GM21423 (cell line): ENCODE measurements around the gene AGPAT2.
A peak's percentile ranks its signal among the peaks of the same experiment; 100 is the strongest.

Experiments
- ATAC-seq: cut with Tn5 transposase; IDR thresholded peaks from one replicate; pipeline ENCODE4 v1.9.1; 2021; ENCODE audit warnings: mild to moderate bottlenecking, moderate library complexity; ENCODE audit not compliant: unreplicated experiment

AGPAT2 gene

GRCh38 chr9:136690104-136690805 is 3.0 kb upstream of the AGPAT2 start:
- ATAC-seq: no peak

GRCh38 chr9:136689108-136689460 is 1.8 kb upstream of the AGPAT2 start:
- ATAC-seq: no peak

DNA sequence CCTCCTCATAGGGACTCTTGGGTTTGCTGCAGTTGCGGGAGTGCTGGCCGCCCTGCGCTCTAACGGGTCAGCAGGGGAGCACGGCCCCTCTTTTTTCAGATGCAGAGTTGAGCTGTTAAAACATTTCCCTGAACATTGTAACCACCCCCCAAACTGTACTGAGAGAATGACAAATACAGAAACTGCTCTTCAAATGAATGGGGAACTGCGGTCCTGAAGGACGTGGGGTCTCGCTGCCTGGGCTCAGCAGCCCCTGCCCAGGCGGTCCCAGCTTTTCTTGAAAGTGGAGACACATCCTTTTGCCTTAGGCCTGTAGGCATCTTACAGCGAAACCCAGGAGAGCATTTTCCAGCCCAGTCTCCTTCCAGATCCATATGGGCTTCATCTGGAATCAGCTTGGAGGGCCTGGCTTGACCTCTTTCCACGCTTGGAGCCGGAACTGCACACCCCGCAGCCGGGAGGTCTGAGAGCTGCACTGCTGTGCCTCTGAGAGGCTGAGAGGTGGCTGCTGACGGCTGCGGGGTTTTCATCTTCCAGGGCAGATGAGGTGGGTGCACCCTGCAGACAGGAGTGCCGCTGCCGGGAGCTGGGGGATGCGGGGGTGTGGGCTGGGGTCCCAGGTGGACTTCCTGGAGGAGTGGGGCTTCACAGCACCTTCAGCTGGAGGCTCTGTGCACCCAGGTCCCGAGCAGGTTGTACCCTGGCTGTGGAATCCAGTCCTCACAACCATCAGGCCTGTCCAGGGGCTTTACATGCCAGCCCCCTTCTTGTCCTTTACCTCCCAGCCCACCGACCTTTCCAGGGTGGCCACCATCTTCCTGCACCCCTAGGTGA is 1.2 kb upstream of the AGPAT2 start:
- no peak for ATAC-seq

- no peak for ATAC-seq
These were observed 515 bp upstream of the AGPAT2 start for GRCh38 chr9:136687721-136688223.

DNA sequence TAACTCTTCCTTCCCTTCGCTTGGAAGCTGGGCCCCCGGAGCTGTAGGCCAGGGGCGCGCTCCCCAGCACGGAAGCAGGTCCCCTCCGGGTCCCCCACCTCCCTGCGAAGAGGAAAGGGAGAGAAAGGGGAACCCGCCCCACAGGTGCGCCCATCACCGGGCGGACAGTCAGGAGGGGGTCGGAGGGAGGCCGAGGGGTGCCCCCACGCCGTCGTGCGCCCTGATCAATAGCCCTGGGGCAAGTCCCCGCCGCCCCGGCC is 793 bp downstream of the AGPAT2 start:
- ATAC-seq: peak; percentile 2

DNA sequence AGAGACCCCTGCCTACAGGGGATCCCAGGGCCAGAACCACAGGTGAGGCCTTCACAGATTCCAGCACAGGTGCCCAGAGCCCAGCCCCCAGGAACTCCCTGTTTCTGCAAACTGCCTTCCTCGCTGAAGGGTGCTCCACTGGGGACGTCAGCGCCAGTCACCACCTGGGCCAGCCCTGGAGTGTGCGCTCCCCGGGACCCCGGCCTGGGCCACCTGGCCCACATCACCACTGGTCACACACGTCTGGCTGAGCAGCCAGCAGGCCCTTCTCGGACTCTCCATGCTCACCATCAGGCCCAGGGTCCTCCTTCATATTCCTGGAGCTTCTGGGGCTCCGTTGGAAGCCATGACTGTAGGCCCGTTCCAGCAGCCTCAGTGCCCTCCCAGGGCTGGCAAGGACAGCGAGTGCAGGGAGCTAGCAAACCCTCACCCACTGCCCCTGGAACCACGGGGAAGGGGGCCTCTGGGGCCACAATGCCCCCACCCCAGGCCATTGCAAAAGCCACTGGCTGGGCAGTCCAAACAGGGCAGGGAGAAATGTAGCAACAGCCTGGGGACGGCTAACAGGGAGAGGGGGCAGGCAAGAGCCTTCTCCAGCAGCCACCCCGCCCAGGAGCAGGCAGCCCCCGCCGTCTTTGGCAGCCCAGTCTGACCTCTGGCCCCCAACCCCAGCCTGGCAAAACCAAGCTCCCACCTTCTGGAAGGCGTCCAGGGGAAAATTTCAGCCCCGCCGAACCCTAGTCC is 1.3 kb downstream of the AGPAT2 start:
- ATAC-seq: no peak

- ATAC-seq: no peak
These were observed 2.0 kb downstream of the AGPAT2 start for GRCh38 chr9:136685216-136685615.

GRCh38 chr9:136684799-136685198 is 2.5 kb downstream of the AGPAT2 start:
- ATAC-seq: no peak

- no peak for ATAC-seq
These were observed 2.9 kb downstream of the AGPAT2 start for GRCh38 chr9:136684339-136684738.

- no peak for ATAC-seq
These were observed 3.5 kb downstream of the AGPAT2 start for GRCh38 chr9:136683755-136684154.

GRCh38 chr9:136683173-136683745 is 4.0 kb downstream of the AGPAT2 start:
- ATAC-seq: no peak

DNA sequence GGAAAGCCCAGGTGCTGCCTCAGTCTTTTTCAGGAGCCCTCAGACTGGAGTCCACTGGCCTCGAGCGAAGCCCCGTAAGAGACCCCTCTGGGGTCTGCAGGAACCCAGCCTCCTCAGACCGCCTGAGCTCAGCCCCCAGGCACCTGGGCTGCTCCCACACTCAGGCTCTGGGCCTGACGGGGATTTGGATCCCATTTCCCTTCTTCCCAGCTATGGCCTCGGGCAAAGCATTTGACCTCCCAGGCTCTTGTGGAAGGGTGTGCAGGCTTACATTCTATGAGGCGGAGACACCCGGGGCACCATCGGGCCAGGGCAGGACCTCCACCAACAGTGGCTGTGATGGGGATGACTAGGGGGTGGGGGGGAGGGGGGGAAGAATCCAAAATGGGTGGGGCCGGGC is 4.5 kb downstream of the AGPAT2 start:
- ATAC-seq: no peak

DNA sequence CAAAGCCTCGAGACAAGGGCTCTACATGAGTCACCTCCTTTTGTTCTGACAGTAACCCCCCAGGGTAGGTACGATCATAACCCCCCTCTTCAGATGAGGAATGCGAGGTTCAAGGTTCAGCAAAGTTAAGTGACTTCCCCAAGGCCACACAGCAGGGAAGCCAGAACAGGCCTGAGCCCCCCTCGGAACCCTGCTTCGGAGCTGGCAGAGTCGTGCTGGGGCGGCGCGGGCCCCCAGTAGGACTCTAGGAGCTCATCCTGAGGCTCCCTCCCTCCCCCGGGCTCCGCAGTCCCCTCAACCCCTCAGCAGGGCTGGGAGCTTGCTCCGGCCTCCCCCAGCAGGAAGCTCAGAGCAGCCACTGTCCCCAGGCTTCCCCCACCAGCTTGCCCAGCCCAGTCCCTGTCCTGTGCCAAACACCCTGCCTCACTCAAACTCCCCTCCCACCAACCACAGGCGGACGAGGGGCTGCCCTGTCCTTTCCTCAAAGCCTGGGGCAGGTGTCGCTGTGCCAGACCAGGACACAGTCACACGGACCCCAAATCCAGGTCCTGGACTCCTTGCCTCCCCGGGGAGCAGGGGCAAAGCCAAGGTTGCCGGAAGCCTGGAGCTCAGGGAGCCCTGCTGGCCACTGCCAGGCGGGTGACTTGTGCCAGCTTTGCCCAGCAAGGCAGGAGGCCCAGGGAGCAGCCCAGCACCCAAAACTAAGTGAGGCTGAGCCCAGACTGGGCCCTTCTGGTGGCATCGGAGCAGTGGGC is 5.1 kb downstream of the AGPAT2 start:
- ATAC-seq: no peak

DNA sequence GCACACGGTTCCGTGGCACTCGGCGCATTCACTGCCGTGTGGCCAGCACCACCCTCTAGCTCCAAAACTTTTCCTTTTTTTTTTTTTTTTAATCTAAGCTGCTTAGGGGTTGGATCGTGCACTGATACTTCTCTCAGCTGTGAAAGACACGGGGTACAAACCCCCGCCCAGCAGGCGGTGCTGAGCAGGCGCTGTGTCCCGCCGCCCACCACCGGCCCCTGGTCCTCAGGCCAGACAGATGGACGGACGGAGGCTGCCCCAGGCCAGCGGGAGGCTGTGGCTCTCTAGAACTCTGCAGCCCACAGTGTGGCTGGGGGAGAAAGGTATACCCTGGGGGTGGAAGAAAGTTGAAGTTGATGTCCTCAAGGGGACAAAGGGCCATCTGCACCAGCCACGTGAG is 6.2 kb downstream of the AGPAT2 start:
- ATAC-seq: no peak

DNA sequence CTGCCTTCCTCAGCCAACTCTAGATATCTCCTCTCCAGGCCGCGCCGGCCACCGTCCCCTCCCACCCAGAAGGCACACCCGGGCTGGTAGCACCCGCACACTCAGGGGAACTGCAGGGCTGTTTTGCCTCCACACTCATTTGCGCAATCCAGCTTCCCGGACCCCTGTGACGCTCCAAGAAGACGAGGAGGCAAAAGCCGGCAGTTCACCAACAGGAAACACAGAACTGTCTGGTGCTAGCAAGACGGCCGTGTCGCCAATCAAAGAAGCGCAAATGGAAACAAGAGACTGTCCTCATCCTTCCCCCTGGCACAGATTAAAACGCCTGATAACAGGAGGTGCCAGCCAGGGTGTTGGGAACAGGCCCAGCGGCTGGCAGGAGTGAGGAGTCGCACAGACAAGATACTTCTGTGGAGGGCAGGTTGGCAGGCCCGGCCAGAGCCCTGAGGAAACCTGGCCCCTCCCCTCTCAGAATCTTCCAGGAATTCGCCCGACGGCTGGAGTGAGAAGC is 7.8 kb downstream of the AGPAT2 start:
- no peak for ATAC-seq

- no peak for ATAC-seq
These were observed 8.6 kb downstream of the AGPAT2 start for GRCh38 chr9:136678624-136679023.

GRCh38 chr9:136678034-136678433 is 9.2 kb downstream of the AGPAT2 start:
- no peak for ATAC-seq

DNA sequence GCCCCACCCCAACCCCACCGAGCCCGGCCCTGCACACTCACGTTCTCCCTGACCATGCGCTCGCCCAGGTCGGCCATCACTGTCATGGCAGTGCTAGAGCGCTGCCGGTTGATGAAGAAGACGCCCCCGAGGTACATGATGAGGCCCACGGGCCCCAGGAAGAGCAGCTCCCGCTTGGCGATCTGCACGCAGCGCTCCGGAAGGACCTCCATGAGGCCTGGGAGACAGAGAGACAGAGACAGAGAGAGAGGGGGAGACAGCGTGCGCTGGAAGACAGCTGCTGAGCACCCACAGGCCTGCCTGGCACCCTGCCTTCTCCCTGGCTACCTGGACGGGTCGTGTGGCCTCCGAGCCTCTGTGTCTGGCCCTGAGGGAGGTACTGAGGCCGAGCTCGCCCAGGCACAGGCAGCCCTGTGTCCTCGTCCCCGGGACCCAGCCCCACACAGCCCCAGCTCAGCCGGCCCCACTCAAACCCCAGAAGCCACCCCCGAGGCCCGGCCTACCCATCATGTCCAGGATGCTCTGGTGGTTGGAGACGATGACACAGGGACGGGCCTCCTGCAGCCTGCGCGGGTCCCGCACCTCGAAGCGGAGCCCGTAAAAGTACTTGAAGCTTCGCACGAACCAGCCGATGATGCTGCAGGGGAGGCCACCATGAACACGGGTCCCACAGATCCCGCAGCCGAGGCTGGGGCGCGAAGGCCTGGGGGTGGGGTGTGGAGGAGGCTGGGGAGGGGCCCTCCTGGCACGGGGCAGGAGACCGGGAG is 10.2 kb downstream of the AGPAT2 start:
- ATAC-seq: no peak

GRCh38 chr9:136676297-136676794 is 10.9 kb downstream of the AGPAT2 start:
- ATAC-seq: no peak
